ENCODE measurements around the gene RASGRF2.
A peak's percentile ranks its signal among the peaks of the same experiment; 100 is the strongest.

Gene RASGRF2

GRCh38 chr5:81164936-81165335 lies 204.8 kb downstream of the RASGRF2 start:
- no peak for TF ChIP-seq CTCF (IDR thresholded peaks at IDR 0.05)
- Histone ChIP-seq H3K4me3 (no peak overlapping the region), H3K9me3 (no peaks in the 10 kb centered on the region), H3K27me3 (no peaks in the 10 kb centered on the region), H3K36me3 (no peaks in the 10 kb centered on the region), H3K4me1 (no peaks in the 10 kb centered on the region), H3K27ac (no peak overlapping the region)
- intact Hi-C loops (cut with DNase I; ENCODE audit: low total_unique reads) = no loop called here
- no peak for DNase-seq

GRCh38 chr5:81165493-81166119 lies 205.4 kb downstream of the RASGRF2 start:
- Histone ChIP-seq H3K9me3 (no peaks in the 10 kb centered on the region), H3K4me1 (no peaks in the 10 kb centered on the region), H3K27me3 (no peaks in the 10 kb centered on the region), H3K36me3 (no peaks in the 10 kb centered on the region), H3K4me3 (no peak overlapping the region), H3K27ac (no peak overlapping the region)
- intact Hi-C loops (cut with DNase I; ENCODE audit: low total_unique reads) = no loop called here
- no peak for DNase-seq
- peak; percentile 13 to 21 for TF ChIP-seq CTCF (IDR thresholded peaks at IDR 0.05)

- no peaks in the 10 kb centered on the region for H3K36me3 ChIP-seq
- H3K9me3 ChIP-seq = no peaks in the 10 kb centered on the region
- no peaks in the 10 kb centered on the region for H3K27me3 ChIP-seq
- TF ChIP-seq CTCF (IDR thresholded peaks at IDR 0.05) = no peak
- H3K4me1 ChIP-seq = no peaks in the 10 kb centered on the region
- no peak overlapping the region for H3K4me3 ChIP-seq
- H3K27ac ChIP-seq = no peak overlapping the region
- DNase-seq = no peak
- intact Hi-C loops (cut with DNase I; ENCODE audit: low total_unique reads) = no loop called here
Measured at GRCh38 chr5:81166430-81166829, 206.3 kb downstream of the RASGRF2 start.

GRCh38 chr5:81167078-81167477 lies 206.9 kb downstream of the RASGRF2 start:
- Histone ChIP-seq H3K36me3 (no peaks in the 10 kb centered on the region), H3K27ac (no peak overlapping the region), H3K4me1 (no peaks in the 10 kb centered on the region), H3K9me3 (no peaks in the 10 kb centered on the region), H3K27me3 (no peaks in the 10 kb centered on the region), H3K4me3 (no peak overlapping the region)
- intact Hi-C loops (cut with DNase I; ENCODE audit: low total_unique reads) = no loop called here
- DNase-seq = no peak
- no peak for TF ChIP-seq CTCF (IDR thresholded peaks at IDR 0.05)

- no peak overlapping the region for H3K4me3 ChIP-seq
- H3K4me1 ChIP-seq = no peaks in the 10 kb centered on the region
- TF ChIP-seq CTCF (IDR thresholded peaks at IDR 0.05) = no peak
- intact Hi-C loops (cut with DNase I; ENCODE audit: low total_unique reads) = no loop called here
- no peaks in the 10 kb centered on the region for H3K36me3 ChIP-seq
- H3K9me3 ChIP-seq = no peaks in the 10 kb centered on the region
- no peaks in the 10 kb centered on the region for H3K27me3 ChIP-seq
- no peak overlapping the region for H3K27ac ChIP-seq
- no peak for DNase-seq
Measured at GRCh38 chr5:81167544-81167943, 207.4 kb downstream of the RASGRF2 start.

GRCh38 chr5:81169924-81170323 lies 209.8 kb downstream of the RASGRF2 start:
- no peaks in the 10 kb centered on the region for H3K4me1 ChIP-seq
- TF ChIP-seq CTCF (IDR thresholded peaks at IDR 0.05) = no peak
- H3K4me3 ChIP-seq = no peak overlapping the region
- intact Hi-C loops (cut with DNase I; ENCODE audit: low total_unique reads) = no loop called here
- H3K9me3 ChIP-seq = no peaks in the 10 kb centered on the region
- peaks cover 0 to 4% of the 10 kb centered on the region in 2 donors for H3K27me3 ChIP-seq
- no peak for DNase-seq
- H3K27ac ChIP-seq = no peak overlapping the region
- no peaks in the 10 kb centered on the region for H3K36me3 ChIP-seq

Measured in tibial artery (tissue), 4 donors.